Psoas muscle (tissue), 8 donors: ENCODE results near the gene KCNB1. TPM values are rescaled to one million over a fixed set of nuclear protein-coding genes. Genes with fewer than 3 reads are reported as not detected.

Experiments
- ATAC-seq, 4 donors: fragments of 200-7000 bp; cut with Tn5 transposase; one replicate each; pipeline ENCODE4 v1.9.1; 2020; ENCODE audit warnings: moderate library complexity in 3 of 4, mild to moderate bottlenecking in 2 of 4
- DNase-seq, 2 donors: peaks; one replicate each; pipeline ENCODE4 v3.0.0-alpha.2; 2020
- H3K27ac ChIP-seq: fragments of 200-600 bp; one replicate; pipeline ENCODE4 v1.8.0; 2022
- H3K27me3 ChIP-seq, 3 donors: fragments of 200-600 bp in 1 of 3; one replicate each; pipeline versions ENCODE4 v1.6.1 to v1.8.0; 2013 to 2022; ENCODE audit warnings: low read length in 2 of 3, mild to moderate bottlenecking in 2 of 3, moderate library complexity in 1 of 3; ENCODE audit not compliant: insufficient read depth in 3 of 3
- H3K36me3 ChIP-seq, 2 donors: fragments of 200-600 bp in 1 of 2; one replicate each; pipeline versions ENCODE4 v1.6.1 to v1.8.0; 2013 to 2022; ENCODE audit warnings: low read depth in 1 of 2, mild to moderate bottlenecking in 1 of 2, moderate library complexity in 1 of 2; ENCODE audit not compliant: insufficient read depth in 1 of 2
- H3K4me1 ChIP-seq: fragments of 200-600 bp; one replicate; pipeline ENCODE4 v1.8.0; 2022
- H3K4me3 ChIP-seq: fragments of 200-600 bp; one replicate; pipeline ENCODE4 v1.8.0; 2022; ENCODE audit warnings: mild to moderate bottlenecking
- H3K9me3 ChIP-seq: fragments of 200-600 bp; one replicate; pipeline ENCODE4 v1.8.0; 2022
- CTCF ChIP-seq: fragments of 200-600 bp; IDR thresholded peaks from one replicate; pipeline ENCODE4 v1.8.0; 2022; ENCODE audit warnings: antibody characterized with exemption
- WGBS, 3 donors: extraction: QIAGEN DNeasy Blood & Tissue Kit; methylation state at CpG; one replicate each; pipeline versions ENCODE4 v1.1.6 to v1.1.7; 2013; 5-methylcytosine and 5-hydroxymethylcytosine counted together
- intact Hi-C, 2 donors: fragments of 100-400 bp; cut with DNase I; formaldehyde crosslinking; loops; one replicate each; pipeline versions ENCODE4 v1.11.0 to v1.14.2; 2022
- polyA plus RNA-seq, 3 donors: library from polyadenylated mRNA; stranded (reverse); fragments of 200-250 nt; gene quantifications; one replicate each; pipeline ENCODE4 v1.2.3, GENCODE V29; 2013
- total RNA-seq, 4 donors: library from RNA; stranded (reverse); fragmentation: NEBNext Ultra II Directional in 2 of 4; extraction: Animal tissue kit (Norgen Biotek cat#: 25700) in 2 of 4; gene quantifications; one replicate each; pipeline versions ENCODE4 v1.2.1 to v1.2.4, GENCODE V29; 2021 to 2023
- donor health status: healthy with polysubstance abuse.
- donor health status: DM: no; HTN: no; CAD: no; lungs with moderate emphysema.
- donor health status: Bipolar disorder and iron deficiency.
- donor health status: healthy.
- donor health status: DM: yes; HTN: yes; CAD: no.
- donor health status: DM: no; HTN: no; CAD: no.
- donor health status: DM: no; HTN: no; CAD: no.
- donor health status: DM: yes; HTN: yes; CAD: no.

KCNB1 gene
- total and polyA plus RNA-seq, 7 donors: 1.8 to 44.0 (median 5.3) TPM

- TF ChIP-seq CTCF: no peak
- WGBS, 3 donors: 50 to 62% (median 60%) methylated on average over 13 of the region's 13 CpGs
- no peak overlapping the region for H3K4me3 ChIP-seq
- H3K36me3 ChIP-seq: no peaks in the 10 kb centered on the region
- DNase-seq (peak; percentile 29 to 59), ATAC-seq (peak in 3 of 4 donors; percentile 22 to 50 (median 31))
- no peaks in the 10 kb centered on the region for H3K9me3 ChIP-seq
- H3K4me1 ChIP-seq: peaks cover 41% of the 10 kb centered on the region
- no peaks in the 10 kb centered on the region for H3K27me3 ChIP-seq
- H3K27ac ChIP-seq: peak overlapping the region; percentile 9
- intact Hi-C loops: no loop called here
Measured at GRCh38 chr20:49424536-49424935, 57.9 kb downstream of the KCNB1 start.

- no peaks in the 10 kb centered on the region for H3K36me3 ChIP-seq
- DNase-seq (no peak), ATAC-seq (no peak)
- no peak overlapping the region for H3K4me3 ChIP-seq
- H3K27ac ChIP-seq: peak overlapping the region; percentile 50
- peaks cover 37% of the 10 kb centered on the region for H3K4me1 ChIP-seq
- WGBS, 3 donors: 74 to 79% (median 79%) methylated on average over 6 of the region's 6 CpGs
- intact Hi-C loops: no loop called here
- TF ChIP-seq CTCF: no peak
- no peaks in the 10 kb centered on the region for H3K9me3 ChIP-seq
- no peaks in the 10 kb centered on the region for H3K27me3 ChIP-seq
Measured at GRCh38 chr20:49422161-49422560, 60.3 kb downstream of the KCNB1 start.

- intact Hi-C loops: no loop called here
- ATAC-seq (peak in 3 of 4 donors; percentile 59 to 68 (median 67)), DNase-seq (peak; percentile 81 to 89)
- peak overlapping the region; percentile 50 for H3K27ac ChIP-seq
- 36 to 57% (median 51%) methylated on average over 6 of the region's 6 CpGs for WGBS, 3 donors
- H3K4me3 ChIP-seq: no peak overlapping the region
- peaks cover 33% of the 10 kb centered on the region for H3K4me1 ChIP-seq
- H3K27me3 ChIP-seq: no peaks in the 10 kb centered on the region
- H3K9me3 ChIP-seq: no peaks in the 10 kb centered on the region
- no peaks in the 10 kb centered on the region for H3K36me3 ChIP-seq
- no peak for TF ChIP-seq CTCF
Measured at GRCh38 chr20:49420811-49421295, 61.6 kb downstream of the KCNB1 start.

- intact Hi-C loops: no loop called here
- TF ChIP-seq CTCF: no peak
- ATAC-seq: peak in 3 of 4 donors; percentile 66 to 75 (median 74)
- DNase-seq: no peak
- Histone ChIP-seq H3K9me3 (no peaks in the 10 kb centered on the region), H3K27me3 (no peaks in the 10 kb centered on the region), H3K4me1 (peaks cover 39% of the 10 kb centered on the region), H3K27ac (peak overlapping the region; percentile 50), H3K36me3 (no peaks in the 10 kb centered on the region), H3K4me3 (no peak overlapping the region)
- 79 to 90% (median 82%) methylated on average over 1 of the region's 1 CpG for WGBS, 3 donors
Measured at GRCh38 chr20:49420292-49420691, 62.2 kb downstream of the KCNB1 start.

- 87 to 92% (median 90%) methylated on average over 1 of the region's 1 CpG for WGBS, 3 donors
- intact Hi-C loops: no loop called here
Measured at GRCh38 chr20:49419785-49420184, 62.7 kb downstream of the KCNB1 start.

More at GRCh38 chr20:49419785-49420184, 62.7 kb downstream of the KCNB1 start:
- Histone ChIP-seq H3K4me3 (no peak overlapping the region), H3K36me3 (no peaks in the 10 kb centered on the region), H3K9me3 (no peaks in the 10 kb centered on the region), H3K4me1 (peaks cover 40% of the 10 kb centered on the region), H3K27ac (peak overlapping the region; percentile 50), H3K27me3 (no peaks in the 10 kb centered on the region)
- ATAC-seq (no peak), DNase-seq (no peak)
- TF ChIP-seq CTCF: no peak
